Fibroblast of skin of abdomen (primary cell): ENCODE data around the gene CRY2.

Experiments used
- DNase-seq: peaks from one replicate; pipeline ENCODE4 v3.0.0-alpha.2; 2013

CRY2 gene

DNA sequence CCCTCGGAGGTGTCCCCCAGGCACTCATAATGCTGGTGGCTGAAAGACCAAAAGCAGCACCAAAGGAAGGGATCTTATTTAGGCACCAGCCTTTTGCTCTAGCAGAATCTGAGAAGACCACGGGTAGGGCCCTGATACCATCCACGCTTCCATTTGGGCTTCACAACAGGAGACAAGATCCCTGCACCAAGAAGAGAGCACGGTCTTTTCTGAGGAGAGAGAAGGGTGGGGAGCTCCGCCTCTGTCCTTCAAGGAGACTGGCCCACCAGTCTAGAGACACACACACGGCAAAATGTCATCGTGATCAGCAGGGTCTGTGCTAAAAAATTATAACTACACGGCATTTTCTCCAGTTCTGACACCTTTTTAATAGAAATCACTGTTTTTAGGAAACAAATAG, 84.9 kb downstream of the CRY2 start:
- no peak for DNase-seq
